ENCODE results near the gene EFCAB12.
"Not testable (repeated sequence)": the region's sequence is repeated elsewhere in the genome, so short reads cannot be mapped to it uniquely, and the experiment has no call there.

EFCAB12 gene

DNA sequence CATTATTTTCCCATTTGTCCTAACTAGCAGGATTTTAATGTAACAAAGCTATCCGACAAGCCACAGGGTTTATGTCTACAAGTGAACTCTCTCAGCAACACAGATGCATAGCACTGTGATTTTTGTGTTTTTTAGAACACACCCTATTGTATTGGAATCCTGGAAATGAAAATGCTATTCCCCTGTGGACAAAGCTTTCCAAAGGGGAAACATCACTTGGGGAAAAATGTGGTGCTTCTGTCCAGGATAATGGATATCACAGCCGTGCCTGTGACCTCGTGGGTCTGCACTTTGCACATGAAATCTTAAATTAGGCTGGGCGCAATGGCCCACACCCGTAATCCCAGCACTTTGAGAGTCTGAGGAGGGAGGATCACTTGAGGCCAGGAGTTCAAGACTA, 60.6 kb downstream of the EFCAB12 start:
- H3K27ac Mint-ChIP-seq: no peak overlapping the region

DNA sequence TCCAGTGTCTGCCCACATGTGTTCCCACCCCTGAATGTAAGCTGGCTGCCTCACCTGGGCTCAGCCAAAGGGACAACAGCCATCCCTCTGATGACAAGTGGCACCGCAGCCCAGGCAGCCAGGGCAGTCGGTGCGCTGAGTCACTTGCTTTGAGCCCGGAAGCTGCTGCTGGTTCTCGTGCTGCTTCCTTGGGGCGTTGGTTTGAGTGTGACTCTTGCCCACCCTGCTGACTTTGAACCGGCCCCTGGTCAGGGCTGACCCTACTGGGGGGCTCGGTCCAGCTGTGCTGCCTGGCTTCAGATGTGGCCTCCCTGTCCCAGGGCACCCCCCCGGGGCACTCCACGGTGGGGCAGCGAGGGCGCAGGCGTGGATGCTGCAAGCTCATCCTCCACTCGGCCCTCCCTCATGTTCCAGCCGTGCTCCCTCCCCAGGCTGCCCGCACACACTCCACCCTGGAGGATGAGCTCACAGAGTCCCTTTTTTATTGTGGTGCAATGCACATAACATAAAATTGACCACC, 62.1 kb downstream of the EFCAB12 start:
- H3K27me3 Mint-ChIP-seq (ENCODE audit: low read depth, poor library complexity): peaks cover 9% of the 10 kb centered on the region
- DNase-seq: no peak
- H3K4me1 Mint-ChIP-seq: peaks cover under 1% of the 10 kb centered on the region
- H3K9me3 Mint-ChIP-seq: peaks cover 23% of the 10 kb centered on the region
- no peak overlapping the region for H3K4me3 Mint-ChIP-seq
- H3K36me3 Mint-ChIP-seq (ENCODE audit: low read depth): peaks cover 14% of the 10 kb centered on the region
- TF ChIP-seq, protein P1, sequence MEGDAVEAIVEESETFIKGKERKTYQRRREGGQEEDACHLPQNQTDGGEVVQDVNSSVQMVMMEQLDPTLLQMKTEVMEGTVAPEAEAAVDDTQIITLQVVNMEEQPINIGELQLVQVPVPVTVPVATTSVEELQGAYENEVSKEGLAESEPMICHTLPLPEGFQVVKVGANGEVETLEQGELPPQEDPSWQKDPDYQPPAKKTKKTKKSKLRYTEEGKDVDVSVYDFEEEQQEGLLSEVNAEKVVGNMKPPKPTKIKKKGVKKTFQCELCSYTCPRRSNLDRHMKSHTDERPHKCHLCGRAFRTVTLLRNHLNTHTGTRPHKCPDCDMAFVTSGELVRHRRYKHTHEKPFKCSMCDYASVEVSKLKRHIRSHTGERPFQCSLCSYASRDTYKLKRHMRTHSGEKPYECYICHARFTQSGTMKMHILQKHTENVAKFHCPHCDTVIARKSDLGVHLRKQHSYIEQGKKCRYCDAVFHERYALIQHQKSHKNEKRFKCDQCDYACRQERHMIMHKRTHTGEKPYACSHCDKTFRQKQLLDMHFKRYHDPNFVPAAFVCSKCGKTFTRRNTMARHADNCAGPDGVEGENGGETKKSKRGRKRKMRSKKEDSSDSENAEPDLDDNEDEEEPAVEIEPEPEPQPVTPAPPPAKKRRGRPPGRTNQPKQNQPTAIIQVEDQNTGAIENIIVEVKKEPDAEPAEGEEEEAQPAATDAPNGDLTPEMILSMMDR (IDR thresholded peaks at IDR 0.05): no peak
- H3K27ac Mint-ChIP-seq: no peak overlapping the region

More for the DNA sequence above, 60.6 kb downstream of the EFCAB12 start:
- no peak overlapping the region for H3K4me3 Mint-ChIP-seq
- peaks cover 9% of the 10 kb centered on the region for H3K27me3 Mint-ChIP-seq (ENCODE audit: low read depth, poor library complexity)
- no peak for DNase-seq
- H3K4me1 Mint-ChIP-seq: no peaks in the 10 kb centered on the region
- TF ChIP-seq, protein P1 (IDR thresholded peaks at IDR 0.05): no peak
- H3K9me3 Mint-ChIP-seq: peaks cover 21% of the 10 kb centered on the region
- peaks cover 11% of the 10 kb centered on the region for H3K36me3 Mint-ChIP-seq (ENCODE audit: low read depth)

DNA sequence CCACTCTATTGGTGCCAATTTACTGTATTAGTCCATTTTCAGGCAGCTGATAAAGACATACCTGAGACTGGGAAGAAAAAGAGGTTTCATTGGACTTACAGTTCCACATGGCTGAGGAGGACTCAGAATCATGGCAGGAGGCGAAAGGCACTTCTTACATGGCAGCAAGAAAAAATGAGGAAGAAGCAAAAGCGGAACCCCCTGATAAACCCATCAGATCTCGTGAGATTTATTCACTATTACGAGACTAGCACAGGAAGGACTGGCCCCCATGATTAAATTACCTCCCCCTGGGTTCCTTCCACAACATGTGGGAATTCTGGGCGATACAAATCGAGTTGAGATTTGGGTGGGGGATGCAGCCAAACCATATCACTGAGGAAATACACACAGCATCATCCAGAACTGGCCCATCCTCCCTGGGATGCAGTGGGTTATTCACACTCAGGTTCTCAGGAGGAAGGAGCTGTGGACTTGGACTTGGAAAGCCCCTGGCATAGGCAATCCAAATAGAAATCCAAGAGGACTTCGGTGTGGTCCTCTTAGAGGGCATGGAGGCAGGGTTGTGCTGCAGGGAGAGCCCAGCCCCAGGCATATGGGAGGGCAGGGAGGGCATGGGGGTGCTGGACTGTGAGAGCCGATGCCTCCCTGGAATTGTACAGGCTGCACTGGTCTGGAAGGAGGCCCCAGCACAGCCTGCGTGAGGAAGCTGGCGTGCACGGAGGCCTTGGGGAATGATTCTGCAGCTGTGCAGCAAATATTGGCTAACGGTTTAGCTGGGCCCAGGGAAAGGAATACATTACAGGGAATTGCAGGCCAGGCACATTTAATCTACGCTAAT, 62.9 kb downstream of the EFCAB12 start:
- Mint-ChIP-seq H3K27me3 (ENCODE audit: low read depth, poor library complexity) (peaks cover 15% of the 10 kb centered on the region), H3K36me3 (ENCODE audit: low read depth) (peaks cover 21% of the 10 kb centered on the region), H3K27ac (no peak overlapping the region), H3K9me3 (peaks cover 31% of the 10 kb centered on the region), H3K4me1 (peaks cover 9% of the 10 kb centered on the region), H3K4me3 (no peak overlapping the region)
- no peak for DNase-seq
- TF ChIP-seq, protein P1 (IDR thresholded peaks at IDR 0.05): no peak

DNA sequence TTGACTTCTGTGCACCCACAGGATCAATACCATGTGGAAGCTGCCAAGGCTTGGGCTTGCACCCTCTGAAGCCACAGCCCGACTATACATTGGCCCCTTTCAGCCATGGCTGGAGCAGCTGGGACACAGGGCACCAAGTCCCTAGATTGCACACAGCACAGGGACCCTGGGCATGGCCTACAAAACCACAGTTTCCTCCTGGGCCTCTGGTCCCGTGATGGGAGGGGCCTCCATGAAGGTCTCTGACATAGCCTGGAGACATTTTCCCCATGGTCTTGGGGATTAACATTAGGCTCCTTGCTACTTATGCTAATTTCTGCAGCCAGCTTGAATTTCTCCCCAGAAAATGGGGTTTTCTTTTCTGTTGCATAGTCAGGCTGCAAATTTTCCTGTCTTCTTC, 63.6 kb downstream of the EFCAB12 start:
- not testable (repeated sequence) for H3K4me3 Mint-ChIP-seq, DNase-seq, H3K27ac Mint-ChIP-seq
- Mint-ChIP-seq H3K27me3 (ENCODE audit: low read depth, poor library complexity) (peaks cover 16% of the 10 kb centered on the region), H3K4me1 (peaks cover 16% of the 10 kb centered on the region), H3K9me3 (peaks cover 31% of the 10 kb centered on the region), H3K36me3 (ENCODE audit: low read depth) (peaks cover 21% of the 10 kb centered on the region)

DNA sequence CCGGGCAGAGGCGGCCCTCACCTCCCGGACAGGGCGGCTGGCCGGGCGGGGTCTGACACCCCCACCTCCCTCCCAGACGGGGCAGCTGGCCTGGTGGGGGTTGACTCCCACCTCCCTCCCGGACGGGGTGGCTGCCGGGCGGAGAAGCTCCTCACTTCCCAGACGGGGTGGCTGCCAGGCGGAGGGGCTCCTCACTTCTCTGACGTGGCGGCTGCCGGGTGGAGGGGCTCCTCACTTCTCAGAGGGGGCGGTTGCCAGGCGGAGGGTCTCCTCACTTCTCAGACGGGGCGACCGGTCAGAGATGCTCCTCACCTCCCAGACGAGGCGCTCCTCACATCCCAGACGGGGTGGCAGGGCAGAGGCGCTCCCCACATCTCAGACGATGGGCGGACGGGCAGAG, 65.1 kb downstream of the EFCAB12 start:
- Mint-ChIP-seq H3K27me3 (ENCODE audit: low read depth, poor library complexity) (peaks cover 16% of the 10 kb centered on the region), H3K4me1 (peaks cover 29% of the 10 kb centered on the region), H3K36me3 (ENCODE audit: low read depth) (peaks cover 21% of the 10 kb centered on the region), H3K9me3 (peaks cover 31% of the 10 kb centered on the region)
- not testable (repeated sequence) for H3K27ac Mint-ChIP-seq, H3K4me3 Mint-ChIP-seq, DNase-seq

DNA sequence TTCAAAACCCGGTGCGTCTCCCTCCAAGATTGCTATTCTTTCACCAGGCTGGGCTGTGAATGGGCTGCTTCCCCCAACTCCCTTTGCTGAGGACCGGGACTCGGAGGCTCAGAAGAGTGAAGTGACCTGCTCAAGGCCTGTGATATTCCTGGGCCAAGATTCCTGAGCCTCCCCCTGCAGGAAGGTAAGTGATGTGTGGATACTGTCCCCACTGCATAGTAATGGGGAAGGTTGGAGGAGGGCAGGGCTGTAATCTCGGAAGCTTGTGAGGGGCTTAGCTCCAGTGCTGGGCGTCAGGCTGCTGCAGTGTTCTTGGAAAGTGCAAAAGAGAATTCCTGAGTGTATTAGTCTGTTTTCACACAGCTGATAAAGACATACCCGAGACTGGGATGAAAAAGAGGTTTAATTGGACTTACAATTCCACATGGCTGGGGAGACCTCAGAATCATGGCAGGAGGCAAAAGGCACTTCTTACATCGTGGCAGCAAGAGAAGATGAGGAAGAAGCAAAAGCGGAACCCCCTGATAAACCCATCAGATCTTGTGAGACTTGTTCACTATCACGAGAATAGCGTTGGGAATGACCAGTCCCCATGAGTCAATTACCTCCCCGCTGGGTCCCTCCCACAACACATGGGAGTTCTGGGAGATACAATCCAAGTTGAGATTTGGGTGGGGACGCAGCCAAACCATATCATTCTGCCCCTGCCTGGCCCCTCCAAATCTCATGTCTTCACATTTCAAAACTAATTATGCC, 67.6 kb downstream of the EFCAB12 start:
- no peak for DNase-seq
- Mint-ChIP-seq H3K4me3 (no peak overlapping the region), H3K36me3 (ENCODE audit: low read depth) (peaks cover 21% of the 10 kb centered on the region), H3K4me1 (peaks cover 50% of the 10 kb centered on the region), H3K27ac (peak overlapping the region; percentile 91), H3K9me3 (peaks cover 31% of the 10 kb centered on the region), H3K27me3 (ENCODE audit: low read depth, poor library complexity) (peaks cover 15% of the 10 kb centered on the region)
- TF ChIP-seq, protein P1 (IDR thresholded peaks at IDR 0.05): no peak

Measured in nephron progenitor cell (in vitro differentiated cells).